GM23338 (cell line): Measurements from ENCODE around the gene DLL4.

Source experiments
- EZH2 ChIP-seq: fragments of 200-600 bp; sonication (generic); IDR thresholded peaks from one replicate; pipeline ENCODE4 v1.8.0; 2017; ENCODE audit warnings: antibody characterized with exemption, mild to moderate bottlenecking, low read depth; ENCODE audit not compliant: unreplicated experiment
- POLR2AphosphoS5 ChIP-seq: IDR thresholded peaks from 2 replicates; pipeline ENCODE4 v1.6.1; 2016; ENCODE audit warnings: antibody characterized with exemption, low read depth
- TF ChIP-seq, protein P1 (sequence below), 2 experiments: fragments of 200-600 bp in 1 of 2; sonication (generic) in 1 of 2; conservative IDR thresholded peaks; 2 replicates each; pipeline versions ENCODE4 v1.5.1 to v1.6.1; 2016 to 2017; ENCODE audit warnings: antibody characterized with exemption in 2 of 2, low read depth in 2 of 2, mild to moderate bottlenecking in 2 of 2, moderate library complexity in 1 of 2

DNA sequence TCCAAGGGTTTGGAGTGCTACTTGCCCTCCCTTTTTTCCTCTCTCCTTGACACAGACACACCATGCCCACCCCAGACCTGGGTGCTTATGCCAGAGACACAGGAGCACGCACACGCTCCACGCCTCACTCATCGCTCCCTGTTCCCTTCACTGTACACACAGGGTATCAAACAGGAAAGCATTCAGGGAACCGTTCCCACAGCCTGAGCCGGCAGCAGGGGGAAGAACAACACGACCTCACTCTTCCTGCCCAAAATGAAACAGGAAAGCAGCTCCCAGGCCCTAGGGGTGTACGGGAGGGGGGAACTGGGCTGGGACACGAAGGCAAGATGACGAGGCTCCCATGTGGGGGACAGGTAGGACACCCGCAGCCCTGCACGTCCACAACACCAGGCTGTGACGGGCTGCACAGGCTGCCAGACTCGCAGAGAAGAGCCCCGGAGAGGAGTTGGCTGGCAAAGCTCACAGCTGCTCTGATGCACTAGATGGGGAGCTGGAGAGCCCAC is 11.2 kb downstream of the DLL4 start:
- TF ChIP-seq, protein P1, sequence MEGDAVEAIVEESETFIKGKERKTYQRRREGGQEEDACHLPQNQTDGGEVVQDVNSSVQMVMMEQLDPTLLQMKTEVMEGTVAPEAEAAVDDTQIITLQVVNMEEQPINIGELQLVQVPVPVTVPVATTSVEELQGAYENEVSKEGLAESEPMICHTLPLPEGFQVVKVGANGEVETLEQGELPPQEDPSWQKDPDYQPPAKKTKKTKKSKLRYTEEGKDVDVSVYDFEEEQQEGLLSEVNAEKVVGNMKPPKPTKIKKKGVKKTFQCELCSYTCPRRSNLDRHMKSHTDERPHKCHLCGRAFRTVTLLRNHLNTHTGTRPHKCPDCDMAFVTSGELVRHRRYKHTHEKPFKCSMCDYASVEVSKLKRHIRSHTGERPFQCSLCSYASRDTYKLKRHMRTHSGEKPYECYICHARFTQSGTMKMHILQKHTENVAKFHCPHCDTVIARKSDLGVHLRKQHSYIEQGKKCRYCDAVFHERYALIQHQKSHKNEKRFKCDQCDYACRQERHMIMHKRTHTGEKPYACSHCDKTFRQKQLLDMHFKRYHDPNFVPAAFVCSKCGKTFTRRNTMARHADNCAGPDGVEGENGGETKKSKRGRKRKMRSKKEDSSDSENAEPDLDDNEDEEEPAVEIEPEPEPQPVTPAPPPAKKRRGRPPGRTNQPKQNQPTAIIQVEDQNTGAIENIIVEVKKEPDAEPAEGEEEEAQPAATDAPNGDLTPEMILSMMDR (conservative IDR thresholded peaks at IDR 0.05; ENCODE audit: low read depth in 2 of 2), result no peak
- TF ChIP-seq POLR2AphosphoS5 (no peak), EZH2 (no peak)
